GM12878 (cell line): ENCODE results near the gene ZYX. TPM values are rescaled to one million over a fixed set of nuclear protein-coding genes. Genes with fewer than 3 reads are reported as not detected.

ENCODE experiments used
- ATAC-seq: fragments of 200-7000 bp; cut with Tn5 transposase; 3 replicates; pipeline ENCODE4 v1.9.1; 2020; ENCODE audit warnings: mild to moderate bottlenecking, moderate library complexity
- BruUV-seq: library from RNA; stranded (reverse); fragments of 400-500 nt; replicated peaks from 2 replicates; lab custom pipeline; 2021; lab: Mats Ljungman, UMichigan
- CTCF ChIA-PET: fragments of 300-600 bp; sonication (Branson Sonifier 250); formaldehyde crosslinking; extraction: SDS; loops from one replicate; lab custom pipeline; 2021; ENCODE audit warnings: inconsistent platforms; lab: Yijun Ruan, JAX
- POLR2A ChIA-PET: fragments of 350-600 bp; formaldehyde crosslinking; extraction: SDS; loops from one replicate; lab custom pipeline; 2021; ENCODE audit warnings: inconsistent platforms; lab: Charles Lee
- RAD21 ChIA-PET: fragments of 300-600 bp; sonication (Branson Sonifier 250); formaldehyde crosslinking; loops from one replicate; lab custom pipeline; 2023; ENCODE audit warnings: antibody characterized with exemption; ENCODE audit not compliant: unreplicated experiment; lab: Charles Lee
- SMC1A ChIA-PET: fragments of 300-600 bp; sonication (Branson Sonifier 250); formaldehyde crosslinking; loops from one replicate; lab custom pipeline; 2023; ENCODE audit not compliant: unreplicated experiment, uncharacterized antibody; lab: Charles Lee
- DNase-seq: peaks from one replicate; pipeline ENCODE4 v3.0.0-alpha.2; 2011; ENCODE audit warnings: low read depth, low spot score
- FAIRE-seq: peaks from 3 replicates; lab custom pipeline; 2011; peaks lifted over from hg19 to GRCh38; lab: Jason Lieb, UNC
- H2AFZ ChIP-seq: 2 replicates; pipeline ENCODE4 v1.6.0; 2011; ENCODE audit warnings: low read depth, low read length, control low read depth; ENCODE audit not compliant: control insufficient read depth
- H3K27ac ChIP-seq: 2 replicates; pipeline ENCODE4 v1.5.1; 2011; ENCODE audit warnings: control low read depth; ENCODE audit not compliant: control insufficient read depth, insufficient read depth
- H3K27me3 ChIP-seq, 2 experiments: replicated peaks in 1 of 2; 2 replicates each; pipeline versions ENCODE4 v1.6.0 to v1.6.1; 2011; ENCODE audit warnings: low read length in 1 of 2; ENCODE audit not compliant: control insufficient read depth in 2 of 2, insufficient read depth in 2 of 2
- H3K36me3 ChIP-seq, 2 experiments: 2 replicates each; pipeline ENCODE4 v1.5.1; 2011; ENCODE audit warnings: low read length in 1 of 2; ENCODE audit not compliant: control insufficient read depth in 2 of 2, insufficient read depth in 2 of 2
- H3K4me1 ChIP-seq: 2 replicates; pipeline ENCODE4 v1.6.1; 2011; ENCODE audit warnings: mild to moderate bottlenecking, low read length, moderate library complexity, mixed read lengths; ENCODE audit not compliant: control insufficient read depth, insufficient read depth
- H3K4me2 ChIP-seq: 2 replicates; pipeline ENCODE4 v1.6.0; 2011; ENCODE audit warnings: control low read depth; ENCODE audit not compliant: control insufficient read depth, insufficient read depth
- H3K4me3 ChIP-seq: fragments of 200-600 bp; sonication (generic); 2 replicates; pipeline ENCODE4 v1.5.1; 2016
- H3K79me2 ChIP-seq: 2 replicates; pipeline ENCODE4 v1.6.0; 2011; ENCODE audit warnings: low read length; ENCODE audit not compliant: control insufficient read depth, insufficient read depth
- H3K9ac ChIP-seq: 2 replicates; pipeline ENCODE4 v1.8.0; 2011; ENCODE audit warnings: low read length, control low read depth, mixed read lengths; ENCODE audit not compliant: control insufficient read depth, insufficient read depth
- H3K9me3 ChIP-seq: replicated peaks from 3 replicates; pipeline ENCODE4 v1.5.1; 2011; ENCODE audit warnings: mild to moderate bottlenecking, low read length; ENCODE audit not compliant: control insufficient read depth, insufficient read depth
- H4K20me1 ChIP-seq: 2 replicates; pipeline ENCODE4 v1.6.0; 2011; ENCODE audit not compliant: control insufficient read depth, insufficient read depth
- NBN ChIP-seq: fragments of 450-650 bp; IDR thresholded peaks from 2 replicates; pipeline ENCODE4 v1.6.1; 2016
- ZBTB33 ChIP-seq: fragments of 450-650 bp; IDR thresholded peaks from 2 replicates; pipeline ENCODE4 v1.6.1; 2017; ENCODE audit warnings: mild to moderate bottlenecking
- ZNF217 ChIP-seq: fragments of 450-650 bp; IDR thresholded peaks from 2 replicates; pipeline ENCODE4 v1.6.1; 2017; ENCODE audit warnings: antibody characterized with exemption, mild to moderate bottlenecking
- WGBS: methylation state at CpG from one replicate; pipeline ENCODE4 v1.1.6; 2016; ENCODE audit warnings: low lambda C conversion rate; ENCODE audit not compliant: insufficient replicate concordance, insufficient coverage; ENCODE audit errors: missing lambda C conversion rate; 5-methylcytosine and 5-hydroxymethylcytosine counted together
- in situ Hi-C: fragments of 300-500 bp; cut with MboI; formaldehyde crosslinking; loops from 9 replicates; pipeline ENCODE4 v1.14.3; 2018; ENCODE audit warnings: mixed read lengths
- intact Hi-C: fragments of 100-400 bp; cut with micrococcal nuclease; formaldehyde crosslinking; loops from one replicate; pipeline ENCODE4 v1.14.2; 2022; ENCODE audit not compliant: unreplicated experiment
- polyA plus RNA-seq, 11 experiments: library from polyadenylated mRNA; depleted of rRNA in 4 of 11; unstranded in 6 of 11; stranded (reverse) in 5 of 11; fragments of >200 nt; fragmentation: Nextera tagmentation in 4 of 11; fragmentation: Illumina TruSeq in 1 of 11; extraction: Ambion mirVana in 4 of 11; extraction: Trizol in 1 of 11; gene quantifications; 1 replicate in 1 of 11; 2 replicates in 10 of 11; pipeline versions ENCODE4 v1.2.1 to v1.2.3, GENCODE V29; 2011 to 2016; ENCODE audit warnings: inconsistent platforms in 2 of 11, missing spikeins in 2 of 11, low read depth in 1 of 11
- total RNA-seq, 4 experiments: library from RNA; depleted of rRNA in 3 of 4; stranded (reverse); fragments of >200 nt in 3 of 4; fragmentation: Illumina TruSeq in 1 of 4; extraction: Trizol in 1 of 4; gene quantifications; 2 replicates each; pipeline versions ENCODE4 v1.2.1 to v1.2.3, GENCODE V29; 2013 to 2021
- TF ChIP-seq, protein P1 (sequence below): fragments of 450-650 bp; formaldehyde crosslinking; IDR thresholded peaks from 2 replicates; pipeline ENCODE4 v1.5.0; 2022; ENCODE audit warnings: mild to moderate bottlenecking, missing genetic modification characterization

The ZYX gene
- total and polyA plus RNA-seq, 10 of the 15 experiments (the other 5 are each of a cell fraction or from before 2014, with no cell fraction given), result 2.1 to 100 (median 27.6) TPM

- 51% methylated on average over 15 of the region's 16 CpGs for WGBS
- H3K36me3 ChIP-seq, result no peaks in the 10 kb centered on the region
- ChIA-PET SMC1A (interaction anchor here (1.3 kb wide), 1 partner anchor 116 kb away, joined by 4 read pairs; no protein-coding TSS in a partner anchor), RAD21 (no interaction called here), CTCF (no interaction called here), POLR2A (interaction anchor here (0.5 to 0.6 kb wide), 2 partner anchors 25 to 116 kb away, joined by 3 to 6 read pairs; no protein-coding TSS in a partner anchor)
- no peak overlapping the region for H2AFZ ChIP-seq
- no peak overlapping the region for H3K9ac ChIP-seq
- DNase-seq (no peak), FAIRE-seq (no peak), ATAC-seq (no peak)
- TF ChIP-seq ZBTB33 (peak; percentile 60; the same call in 1 of the 2 replicates), ZNF217 (no peak), NBN (no peak)
- TF ChIP-seq, protein P1, sequence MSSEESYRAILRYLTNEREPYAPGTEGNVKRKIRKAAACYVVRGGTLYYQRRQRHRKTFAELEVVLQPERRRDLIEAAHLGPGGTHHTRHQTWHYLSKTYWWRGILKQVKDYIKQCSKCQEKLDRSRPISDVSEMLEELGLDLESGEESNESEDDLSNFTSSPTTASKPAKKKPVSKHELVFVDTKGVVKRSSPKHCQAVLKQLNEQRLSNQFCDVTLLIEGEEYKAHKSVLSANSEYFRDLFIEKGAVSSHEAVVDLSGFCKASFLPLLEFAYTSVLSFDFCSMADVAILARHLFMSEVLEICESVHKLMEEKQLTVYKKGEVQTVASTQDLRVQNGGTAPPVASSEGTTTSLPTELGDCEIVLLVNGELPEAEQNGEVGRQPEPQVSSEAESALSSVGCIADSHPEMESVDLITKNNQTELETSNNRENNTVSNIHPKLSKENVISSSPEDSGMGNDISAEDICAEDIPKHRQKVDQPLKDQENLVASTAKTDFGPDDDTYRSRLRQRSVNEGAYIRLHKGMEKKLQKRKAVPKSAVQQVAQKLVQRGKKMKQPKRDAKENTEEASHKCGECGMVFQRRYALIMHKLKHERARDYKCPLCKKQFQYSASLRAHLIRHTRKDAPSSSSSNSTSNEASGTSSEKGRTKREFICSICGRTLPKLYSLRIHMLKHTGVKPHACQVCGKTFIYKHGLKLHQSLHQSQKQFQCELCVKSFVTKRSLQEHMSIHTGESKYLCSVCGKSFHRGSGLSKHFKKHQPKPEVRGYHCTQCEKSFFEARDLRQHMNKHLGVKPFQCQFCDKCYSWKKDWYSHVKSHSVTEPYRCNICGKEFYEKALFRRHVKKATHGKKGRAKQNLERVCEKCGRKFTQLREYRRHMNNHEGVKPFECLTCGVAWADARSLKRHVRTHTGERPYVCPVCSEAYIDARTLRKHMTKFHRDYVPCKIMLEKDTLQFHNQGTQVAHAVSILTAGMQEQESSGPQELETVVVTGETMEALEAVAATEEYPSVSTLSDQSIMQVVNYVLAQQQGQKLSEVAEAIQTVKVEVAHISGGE (CRISPR knock-in tag), result no peak
- no peaks in the 10 kb centered on the region for H3K79me2 ChIP-seq
- H3K4me2 ChIP-seq, result no peak overlapping the region
- no peak overlapping the region for H3K4me3 ChIP-seq
- no peaks in the 10 kb centered on the region for H4K20me1 ChIP-seq
- no peak overlapping the region for H3K27ac ChIP-seq
- no peaks in the 10 kb centered on the region for H3K9me3 ChIP-seq
- in situ Hi-C loops, result no loop called here
- intact Hi-C loops, result no loop called here
- no TSS peak for BruUV-seq
- H3K27me3 ChIP-seq, result peaks cover 4 to 10% of the 10 kb centered on the region in 2 experiments; a peak in 3 of 4 replicates
- H3K4me1 ChIP-seq, result no peaks in the 10 kb centered on the region
Observed at GRCh38 chr7:143355450-143356385, 25.4 kb upstream of the ZYX start.
